Upper lobe of right lung (tissue), 1 donor: ENCODE data around the gene TBCK. TPM values are rescaled to one million over a fixed set of nuclear protein-coding genes. Genes with fewer than 3 reads are reported as not detected.

Experiments used
- ATAC-seq: fragments of 200-7000 bp; cut with Tn5 transposase; one replicate; pipeline ENCODE4 v1.9.1; 2020; ENCODE audit warnings: mild to moderate bottlenecking, moderate library complexity
- DNase-seq: peaks from one replicate; pipeline ENCODE4 v3.0.0-alpha.2; 2020
- H3K27ac ChIP-seq: fragments of 200-600 bp; one replicate; pipeline ENCODE4 v1.8.0; 2022
- H3K27me3 ChIP-seq: fragments of 200-600 bp; one replicate; pipeline ENCODE4 v1.8.0; 2022; ENCODE audit warnings: mild to moderate bottlenecking
- H3K36me3 ChIP-seq: fragments of 200-600 bp; one replicate; pipeline ENCODE4 v1.8.0; 2022
- H3K4me1 ChIP-seq: fragments of 200-600 bp; one replicate; pipeline ENCODE4 v1.8.0; 2022
- H3K4me3 ChIP-seq: fragments of 200-600 bp; one replicate; pipeline ENCODE4 v1.8.0; 2022; ENCODE audit warnings: mild to moderate bottlenecking
- H3K9me3 ChIP-seq: fragments of 200-600 bp; one replicate; pipeline ENCODE4 v1.8.0; 2022
- intact Hi-C: fragments of 100-400 bp; cut with DNase I; formaldehyde crosslinking; loops from one replicate; pipeline ENCODE4 v1.11.0; 2022
- total RNA-seq: library from RNA; stranded (reverse); fragmentation: NEBNext Ultra II Directional; extraction: Animal tissue kit (Norgen Biotek cat#: 25700); gene quantifications from one replicate; pipeline ENCODE4 v1.2.1, GENCODE V29; 2021
- TF ChIP-seq, protein P1 (sequence below): fragments of 200-600 bp; IDR thresholded peaks from one replicate; pipeline ENCODE4 v1.8.0; 2022; ENCODE audit warnings: antibody characterized with exemption
- donor health status: DM: no; HTN: yes; CAD: no; lungs with severe emphysema.

The TBCK gene
- total RNA-seq, 1 donor from 2014 or later: 51.7 TPM

DNA sequence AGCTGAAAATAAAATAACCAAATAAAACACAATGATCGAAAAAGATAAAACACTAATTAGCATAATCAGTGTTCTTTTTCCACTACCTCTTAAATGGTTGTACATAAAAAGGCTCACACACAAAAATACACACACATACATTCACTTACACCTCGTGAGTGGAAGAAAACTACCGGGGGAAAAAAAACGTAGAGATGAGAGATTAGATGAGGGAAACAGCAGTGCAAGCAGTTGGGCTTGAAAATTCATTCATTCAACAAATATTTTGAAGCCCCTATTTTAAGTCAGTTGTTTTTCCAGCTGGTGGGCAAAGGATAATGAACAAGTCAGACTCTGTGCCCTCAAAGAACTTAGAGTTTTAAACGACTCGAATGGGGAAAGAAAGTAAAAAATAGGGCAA lies 1.0 kb downstream of the TBCK start:
- peaks cover 20% of the 10 kb centered on the region for H3K4me1 ChIP-seq
- peak overlapping the region; percentile 92 for H3K27ac ChIP-seq

DNA sequence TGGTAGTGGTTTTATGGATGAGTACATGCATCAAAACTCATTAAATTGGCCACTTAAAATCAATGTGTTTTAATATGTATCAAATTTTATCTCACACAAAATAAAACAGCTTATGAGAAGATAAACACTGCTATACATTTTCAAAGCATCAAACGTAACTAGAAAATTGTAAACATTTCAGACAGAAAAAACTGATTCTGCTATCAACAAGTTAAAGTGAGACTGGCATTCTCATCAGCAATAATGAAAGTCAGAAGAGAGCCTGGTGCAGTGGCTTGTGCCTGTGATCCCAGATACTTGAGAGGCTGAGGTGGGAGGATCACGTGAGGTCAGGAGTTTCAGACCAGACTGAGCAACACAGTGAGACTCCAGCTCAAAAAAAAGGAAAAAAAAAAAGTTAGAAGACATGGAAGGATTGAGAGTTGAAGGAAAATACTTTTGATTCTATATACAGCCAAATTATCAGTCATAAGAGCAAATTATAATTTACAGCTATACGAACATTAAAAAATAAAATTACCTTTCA lies 2.9 kb downstream of the TBCK start:
- Histone ChIP-seq H3K27ac (no peak overlapping the region), H3K27me3 (no peaks in the 10 kb centered on the region), H3K4me3 (no peak overlapping the region), H3K4me1 (peaks cover 19% of the 10 kb centered on the region), H3K36me3 (no peaks in the 10 kb centered on the region), H3K9me3 (no peaks in the 10 kb centered on the region)
- intact Hi-C loops: no loop called here
- DNase-seq: no peak
- TF ChIP-seq, protein P1, sequence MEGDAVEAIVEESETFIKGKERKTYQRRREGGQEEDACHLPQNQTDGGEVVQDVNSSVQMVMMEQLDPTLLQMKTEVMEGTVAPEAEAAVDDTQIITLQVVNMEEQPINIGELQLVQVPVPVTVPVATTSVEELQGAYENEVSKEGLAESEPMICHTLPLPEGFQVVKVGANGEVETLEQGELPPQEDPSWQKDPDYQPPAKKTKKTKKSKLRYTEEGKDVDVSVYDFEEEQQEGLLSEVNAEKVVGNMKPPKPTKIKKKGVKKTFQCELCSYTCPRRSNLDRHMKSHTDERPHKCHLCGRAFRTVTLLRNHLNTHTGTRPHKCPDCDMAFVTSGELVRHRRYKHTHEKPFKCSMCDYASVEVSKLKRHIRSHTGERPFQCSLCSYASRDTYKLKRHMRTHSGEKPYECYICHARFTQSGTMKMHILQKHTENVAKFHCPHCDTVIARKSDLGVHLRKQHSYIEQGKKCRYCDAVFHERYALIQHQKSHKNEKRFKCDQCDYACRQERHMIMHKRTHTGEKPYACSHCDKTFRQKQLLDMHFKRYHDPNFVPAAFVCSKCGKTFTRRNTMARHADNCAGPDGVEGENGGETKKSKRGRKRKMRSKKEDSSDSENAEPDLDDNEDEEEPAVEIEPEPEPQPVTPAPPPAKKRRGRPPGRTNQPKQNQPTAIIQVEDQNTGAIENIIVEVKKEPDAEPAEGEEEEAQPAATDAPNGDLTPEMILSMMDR: no peak
- ATAC-seq: no peak

More for the DNA sequence above, 1.0 kb downstream of the TBCK start:
- intact Hi-C loops: no loop called here
- H3K27me3 ChIP-seq: no peaks in the 10 kb centered on the region
- no peaks in the 10 kb centered on the region for H3K36me3 ChIP-seq
- TF ChIP-seq, protein P1: no peak
- peak overlapping the region; percentile 74 for H3K4me3 ChIP-seq
- H3K9me3 ChIP-seq: no peaks in the 10 kb centered on the region
- ATAC-seq (no peak), DNase-seq (no peak)

DNA sequence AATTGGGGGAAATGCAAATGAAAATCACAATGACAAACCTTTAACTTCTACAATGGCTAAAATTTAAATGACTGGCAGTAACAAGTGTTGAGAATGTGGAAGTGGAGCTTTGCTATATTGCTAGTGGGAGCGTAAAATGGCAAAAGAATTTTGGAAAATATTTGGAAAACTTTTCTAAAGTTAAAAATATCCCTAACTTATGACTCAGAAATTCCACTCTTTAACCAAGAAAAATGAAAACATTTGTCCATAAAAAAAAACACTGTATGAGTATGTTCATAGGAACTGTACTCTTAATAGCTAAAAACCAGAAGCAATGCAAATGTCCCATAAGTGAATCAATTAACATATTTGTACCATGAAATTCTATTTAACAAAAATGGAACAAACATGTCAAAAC lies 3.6 kb downstream of the TBCK start:
- DNase-seq: no peak
- Histone ChIP-seq H3K27ac (no peak overlapping the region), H3K27me3 (no peaks in the 10 kb centered on the region), H3K4me1 (peaks cover 13% of the 10 kb centered on the region), H3K9me3 (no peaks in the 10 kb centered on the region), H3K4me3 (no peak overlapping the region), H3K36me3 (peaks cover under 1% of the 10 kb centered on the region)
- TF ChIP-seq, protein P1: no peak
- ATAC-seq: no peak
- intact Hi-C loops: no loop called here

DNA sequence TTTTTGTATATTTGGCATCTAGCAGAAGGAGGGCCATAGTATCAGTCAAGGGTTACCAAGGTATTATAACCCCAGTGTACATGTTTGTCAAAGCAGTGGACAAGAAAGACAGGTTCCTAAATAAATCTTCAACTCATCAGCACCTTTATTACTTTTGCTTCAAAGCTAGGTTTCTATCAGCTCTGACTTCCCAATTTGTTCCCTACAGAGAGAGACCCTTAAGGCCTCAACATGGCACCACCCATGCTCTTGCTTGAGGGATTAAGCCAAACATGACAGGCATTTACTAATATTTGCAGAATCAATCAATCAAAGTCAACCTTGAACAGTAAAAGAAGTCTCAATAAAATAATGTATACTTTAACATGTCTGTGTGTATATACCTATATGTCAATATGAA lies 9.4 kb downstream of the TBCK start:
- intact Hi-C loops: no loop called here
- H3K27ac ChIP-seq: no peak overlapping the region
- H3K9me3 ChIP-seq: no peaks in the 10 kb centered on the region
- H3K36me3 ChIP-seq: peaks cover 11% of the 10 kb centered on the region
- no peak overlapping the region for H3K4me3 ChIP-seq
- no peaks in the 10 kb centered on the region for H3K4me1 ChIP-seq
- no peak for ATAC-seq
- no peaks in the 10 kb centered on the region for H3K27me3 ChIP-seq
- TF ChIP-seq, protein P1: no peak
- DNase-seq: no peak

DNA sequence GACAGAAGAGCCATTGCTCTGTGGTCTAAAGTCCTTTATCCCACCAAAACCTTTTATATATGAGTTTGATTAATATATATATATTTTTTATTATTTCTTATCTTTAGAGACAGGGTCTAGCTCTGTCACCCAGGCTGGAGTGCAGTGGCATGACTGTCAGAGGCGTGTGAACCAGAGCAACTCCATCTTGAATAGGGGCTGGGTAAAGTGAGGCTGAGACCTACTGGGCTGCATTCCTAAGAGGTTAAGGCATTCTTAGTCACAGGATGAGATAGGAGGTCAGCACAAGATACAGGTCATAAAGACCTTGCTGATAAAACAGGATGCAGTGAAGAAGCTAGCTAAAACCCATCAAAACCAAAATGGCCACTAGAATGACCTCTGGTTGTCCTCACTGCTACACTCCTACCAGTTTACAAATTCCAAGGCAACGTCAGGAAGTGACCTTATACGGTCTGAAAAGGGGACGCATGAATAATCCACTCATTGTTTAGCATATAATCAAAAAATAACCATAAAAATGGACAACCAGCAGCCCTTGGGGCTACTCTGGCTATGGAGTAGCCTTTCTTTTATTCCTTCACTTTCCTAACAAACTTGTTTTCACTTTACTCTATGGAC lies 10.5 kb downstream of the TBCK start:
- DNase-seq: no peak
- H3K36me3 ChIP-seq: peaks cover 15% of the 10 kb centered on the region
- H3K27ac ChIP-seq: no peak overlapping the region
- no peaks in the 10 kb centered on the region for H3K4me1 ChIP-seq
- H3K4me3 ChIP-seq: no peak overlapping the region
- TF ChIP-seq, protein P1: no peak
- ATAC-seq: no peak
- H3K9me3 ChIP-seq: no peaks in the 10 kb centered on the region
- intact Hi-C loops: no loop called here
- H3K27me3 ChIP-seq: no peaks in the 10 kb centered on the region
